Spinal cord (tissue), 10 donors: ENCODE data around the gene PLOD1. TPM values are rescaled to one million over a fixed set of nuclear protein-coding genes. Genes with fewer than 3 reads are reported as not detected.

Source experiments
- DNase-seq, 6 donors: peaks; one replicate each; pipeline versions ENCODE4 v3.0.0 to v3.0.0-alpha.2; 2013 to 2015; ENCODE audit warnings: low spot score in 6 of 6, low read depth in 4 of 6
- H3K27ac ChIP-seq: one replicate; pipeline ENCODE4 v1.5.1; 2013; ENCODE audit warnings: low read depth, low read length, control low read depth
- H3K27me3 ChIP-seq: one replicate; pipeline ENCODE4 v1.6.1; 2013; ENCODE audit warnings: low read length; ENCODE audit not compliant: control insufficient read depth, insufficient read depth
- H3K36me3 ChIP-seq: one replicate; pipeline ENCODE4 v1.6.1; 2013; ENCODE audit warnings: low read length; ENCODE audit not compliant: control insufficient read depth, insufficient read depth
- H3K4me1 ChIP-seq: one replicate; pipeline ENCODE4 v1.6.1; 2013; ENCODE audit warnings: low read length; ENCODE audit not compliant: control insufficient read depth, insufficient read depth
- H3K4me3 ChIP-seq: one replicate; pipeline ENCODE4 v1.5.1; 2013; ENCODE audit warnings: low read depth, low read length, control low read depth
- H3K9me3 ChIP-seq: one replicate; pipeline ENCODE4 v1.6.1; 2013; ENCODE audit warnings: low read length; ENCODE audit not compliant: control insufficient read depth, insufficient read depth
- WGBS: methylation state at CpG from one replicate; pipeline ENCODE4 v1.1.5; 2013; ENCODE audit warnings: missing lambda C conversion rate; ENCODE audit not compliant: insufficient coverage; 5-methylcytosine and 5-hydroxymethylcytosine counted together
- polyA plus RNA-seq, 2 donors: library from polyadenylated mRNA; unstranded; fragments of 120-200 nt; gene quantifications; one replicate each; pipeline ENCODE4 v1.2.1, GENCODE V29; 2013; ENCODE audit not compliant: insufficient read length in 2 of 2
- total RNA-seq, 2 donors: library from RNA; depleted of rRNA in 1 of 2; stranded (reverse); fragments of 120-200 nt in 1 of 2; fragments of >200 nt in 1 of 2; gene quantifications; one replicate each; pipeline versions ENCODE4 v1.2.3 to v1.2.4, GENCODE V29; 2013 to 2014
- donor health status: healthy.

The PLOD1 gene
- total and polyA plus RNA-seq, 4 donors, result 47.7 to 108 (median 73.2) TPM

- Histone ChIP-seq H3K27me3 (no peaks in the 10 kb centered on the region), H3K4me3 (no peak overlapping the region), H3K36me3 (peaks cover 75% of the 10 kb centered on the region), H3K27ac (no peak overlapping the region), H3K4me1 (peaks cover 6% of the 10 kb centered on the region), H3K9me3 (no peaks in the 10 kb centered on the region)
- WGBS, result 83% methylated on average over 3 of the region's 3 CpGs
- no peak for DNase-seq
These were observed 29.1 kb downstream of the PLOD1 start for GRCh38 chr1:11963622-11964021.

- H3K27ac ChIP-seq, result no peak overlapping the region
- H3K4me1 ChIP-seq, result peaks cover 6% of the 10 kb centered on the region
- WGBS, result 92% methylated on average over 12 of the region's 12 CpGs
- no peak overlapping the region for H3K4me3 ChIP-seq
- DNase-seq, result no peak
- no peaks in the 10 kb centered on the region for H3K9me3 ChIP-seq
- H3K27me3 ChIP-seq, result no peaks in the 10 kb centered on the region
- peaks cover 75% of the 10 kb centered on the region for H3K36me3 ChIP-seq
These were observed 30.1 kb downstream of the PLOD1 start for GRCh38 chr1:11964656-11965055.

GRCh38 chr1:11967028-11967547, 32.6 kb downstream of the PLOD1 start:
- Histone ChIP-seq H3K36me3 (peaks cover 65% of the 10 kb centered on the region), H3K27me3 (no peaks in the 10 kb centered on the region), H3K4me3 (no peak overlapping the region), H3K27ac (no peak overlapping the region), H3K9me3 (no peaks in the 10 kb centered on the region), H3K4me1 (no peaks in the 10 kb centered on the region)
- peak in 4 of 6 donors; percentile 15 to 83 (median 43) for DNase-seq
- 56% methylated on average over 5 of the region's 6 CpGs for WGBS

GRCh38 chr1:11970441-11971185, 36.1 kb downstream of the PLOD1 start:
- no peaks in the 10 kb centered on the region for H3K9me3 ChIP-seq
- H3K4me3 ChIP-seq, result no peak overlapping the region
- DNase-seq, result no peak
- no peaks in the 10 kb centered on the region for H3K4me1 ChIP-seq
- peaks cover 66% of the 10 kb centered on the region for H3K36me3 ChIP-seq
- H3K27me3 ChIP-seq, result no peaks in the 10 kb centered on the region
- 88% methylated on average over 13 of the region's 17 CpGs for WGBS
- no peak overlapping the region for H3K27ac ChIP-seq

- no peak for DNase-seq
- H3K27ac ChIP-seq, result no peak overlapping the region
- H3K27me3 ChIP-seq, result no peaks in the 10 kb centered on the region
- H3K4me3 ChIP-seq, result no peak overlapping the region
- H3K9me3 ChIP-seq, result no peaks in the 10 kb centered on the region
- WGBS, result 100% methylated on average over 1 of the region's 3 CpGs
- peaks cover 23% of the 10 kb centered on the region for H3K4me1 ChIP-seq
- H3K36me3 ChIP-seq, result peaks cover 36% of the 10 kb centered on the region
These were observed 43.1 kb downstream of the PLOD1 start for GRCh38 chr1:11977625-11978024.

GRCh38 chr1:11978301-11978700, 43.8 kb downstream of the PLOD1 start:
- H3K36me3 ChIP-seq, result peaks cover 35% of the 10 kb centered on the region
- H3K4me1 ChIP-seq, result peaks cover 23% of the 10 kb centered on the region
- 100% methylated on average over 3 of the region's 8 CpGs for WGBS
- H3K4me3 ChIP-seq, result no peak overlapping the region
- no peak overlapping the region for H3K27ac ChIP-seq
- DNase-seq, result no peak
- no peaks in the 10 kb centered on the region for H3K9me3 ChIP-seq
- H3K27me3 ChIP-seq, result no peaks in the 10 kb centered on the region

- Histone ChIP-seq H3K4me3 (peak overlapping the region; percentile 76), H3K36me3 (peaks cover 37% of the 10 kb centered on the region), H3K27ac (peak overlapping the region; percentile 84), H3K27me3 (no peaks in the 10 kb centered on the region), H3K4me1 (peaks cover 26% of the 10 kb centered on the region), H3K9me3 (no peaks in the 10 kb centered on the region)
- DNase-seq, result no peak
- 54% methylated on average over 23 of the region's 29 CpGs for WGBS
These were observed 44.7 kb downstream of the PLOD1 start for GRCh38 chr1:11979028-11979850.

GRCh38 chr1:11979851-11980675, 45.5 kb downstream of the PLOD1 start, which contains the start of gene MFN2:
MFN2 (plus strand) TSS chr1:11980444; CDS start chr1:11989169, 8,725 bp downstream.
- under 1% methylated on average over 62 of the region's 74 CpGs for WGBS
- Histone ChIP-seq H3K4me1 (peaks cover 26% of the 10 kb centered on the region), H3K27me3 (no peaks in the 10 kb centered on the region), H3K27ac (peak within 1 kb of the TSS; percentile 84), H3K4me3 (peak within 1 kb of the TSS; percentile 76), H3K36me3 (peaks cover 37% of the 10 kb centered on the region), H3K9me3 (no peaks in the 10 kb centered on the region)
- peak; percentile 87 to 98 (median 92) for DNase-seq

GRCh38 chr1:11980676-11980972, 46.1 kb downstream of the PLOD1 start:
- Histone ChIP-seq H3K27me3 (no peaks in the 10 kb centered on the region), H3K4me3 (peak overlapping the region; percentile 76), H3K36me3 (peaks cover 36% of the 10 kb centered on the region), H3K4me1 (peaks cover 26% of the 10 kb centered on the region), H3K9me3 (no peaks in the 10 kb centered on the region), H3K27ac (peak overlapping the region; percentile 84)
- WGBS, result 0% methylated on average over 10 of the region's 12 CpGs
- no peak for DNase-seq
